Measurements from ENCODE around the gene ZMYM2. TPM values are rescaled to one million over a fixed set of nuclear protein-coding genes. Genes with fewer than 3 reads are reported as not detected.

Gene ZMYM2
- total and polyA plus RNA-seq, 2 of the 13 experiments (the other 11 are each of a cell fraction or from before 2014, with no cell fraction given) = 22.4 to 40.8 TPM

GRCh38 chr13:20044086-20044485 lies 85.6 kb downstream of the ZMYM2 start:
- Histone ChIP-seq H3K79me2 (ENCODE audit: insufficient read depth, low read length) (peaks cover under 1% of the 10 kb centered on the region), H3K4me3 (replicated peaks in 1 of 3; ENCODE audit: insufficient read depth in 1 of 3, low read depth in 2 of 3, low read length in 3 of 3) (no peak overlapping the region), H3K9ac (ENCODE audit: insufficient read depth, low read depth, low read length) (no peak overlapping the region), H2AFZ (ENCODE audit: low read length) (no peak overlapping the region), H3K9me3 (ENCODE audit: low read length) (no peaks in the 10 kb centered on the region), H4K20me1 (ENCODE audit: insufficient read depth, low read length) (peaks cover 3% of the 10 kb centered on the region; the same call in 1 of the 2 replicates), H3K27me3 (ENCODE audit: control insufficient read depth in 1 of 2, insufficient read depth in 2 of 2, low read length in 2 of 2) (no peaks in the 10 kb centered on the region), H3K27ac (ENCODE audit: extremely low read length, insufficient read depth, low read length) (no peak overlapping the region), H3K4me1 (ENCODE audit: insufficient read depth, low read length) (no peaks in the 10 kb centered on the region), H3K36me3 (replicated peaks in 1 of 2; ENCODE audit: control insufficient read depth in 1 of 2, insufficient read depth in 2 of 2, low read length in 2 of 2) (peaks cover 9 to 34% of the 10 kb centered on the region in 2 experiments), H3K4me2 (ENCODE audit: low read depth, low read length) (no peak overlapping the region)
- FAIRE-seq = no peak
- in situ Hi-C loops (cut with HindIII; ENCODE audit: extremely low pct_ligation_motif_present, low pct_unique_long_range_greater_than_20kb) = no loop called here
- no peak for DNase-seq (ENCODE audit: low spot score)
- ATAC-seq = no peak; the same call in 2 of the 3 replicates
- TF ChIP-seq TEAD3 (CRISPR knock-in tag; optimal IDR thresholded peaks at IDR 0.05; ENCODE audit: borderline replicate concordance) (no peak), ZNF570 (CRISPR knock-in tag; IDR thresholded peaks at IDR 0.05; ENCODE audit: borderline replicate concordance) (no peak), IKZF1 (IDR thresholded peaks at IDR 0.05) (no peak), ATF7-NPFF (CRISPR knock-in tag; IDR thresholded peaks at IDR 0.05; ENCODE audit: low read depth) (no peak), TRIM24 (CRISPR knock-in tag; IDR thresholded peaks at IDR 0.05) (no peak), ZFP36L2 (CRISPR knock-in tag; IDR thresholded peaks at IDR 0.05) (no peak), HNRNPL (IDR thresholded peaks at IDR 0.05; ENCODE audit: low read depth, low read length) (no peak), ZNF234 (CRISPR knock-in tag; conservative IDR thresholded peaks at IDR 0.05) (no peak), ARID2 (CRISPR knock-in tag; IDR thresholded peaks at IDR 0.05; ENCODE audit: borderline replicate concordance) (no peak)
- TF ChIP-seq, protein P1, sequence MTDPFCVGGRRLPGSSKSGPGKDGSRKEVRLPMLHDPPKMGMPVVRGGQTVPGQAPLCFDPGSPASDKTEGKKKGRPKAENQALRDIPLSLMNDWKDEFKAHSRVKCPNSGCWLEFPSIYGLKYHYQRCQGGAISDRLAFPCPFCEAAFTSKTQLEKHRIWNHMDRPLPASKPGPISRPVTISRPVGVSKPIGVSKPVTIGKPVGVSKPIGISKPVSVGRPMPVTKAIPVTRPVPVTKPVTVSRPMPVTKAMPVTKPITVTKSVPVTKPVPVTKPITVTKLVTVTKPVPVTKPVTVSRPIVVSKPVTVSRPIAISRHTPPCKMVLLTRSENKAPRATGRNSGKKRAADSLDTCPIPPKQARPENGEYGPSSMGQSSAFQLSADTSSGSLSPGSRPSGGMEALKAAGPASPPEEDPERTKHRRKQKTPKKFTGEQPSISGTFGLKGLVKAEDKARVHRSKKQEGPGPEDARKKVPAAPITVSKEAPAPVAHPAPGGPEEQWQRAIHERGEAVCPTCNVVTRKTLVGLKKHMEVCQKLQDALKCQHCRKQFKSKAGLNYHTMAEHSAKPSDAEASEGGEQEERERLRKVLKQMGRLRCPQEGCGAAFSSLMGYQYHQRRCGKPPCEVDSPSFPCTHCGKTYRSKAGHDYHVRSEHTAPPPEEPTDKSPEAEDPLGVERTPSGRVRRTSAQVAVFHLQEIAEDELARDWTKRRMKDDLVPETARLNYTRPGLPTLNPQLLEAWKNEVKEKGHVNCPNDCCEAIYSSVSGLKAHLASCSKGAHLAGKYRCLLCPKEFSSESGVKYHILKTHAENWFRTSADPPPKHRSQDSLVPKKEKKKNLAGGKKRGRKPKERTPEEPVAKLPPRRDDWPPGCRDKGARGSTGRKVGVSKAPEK (CRISPR knock-in tag; IDR thresholded peaks at IDR 0.05; ENCODE audit: borderline replicate concordance) = no peak
- TF ChIP-seq, protein P2, sequence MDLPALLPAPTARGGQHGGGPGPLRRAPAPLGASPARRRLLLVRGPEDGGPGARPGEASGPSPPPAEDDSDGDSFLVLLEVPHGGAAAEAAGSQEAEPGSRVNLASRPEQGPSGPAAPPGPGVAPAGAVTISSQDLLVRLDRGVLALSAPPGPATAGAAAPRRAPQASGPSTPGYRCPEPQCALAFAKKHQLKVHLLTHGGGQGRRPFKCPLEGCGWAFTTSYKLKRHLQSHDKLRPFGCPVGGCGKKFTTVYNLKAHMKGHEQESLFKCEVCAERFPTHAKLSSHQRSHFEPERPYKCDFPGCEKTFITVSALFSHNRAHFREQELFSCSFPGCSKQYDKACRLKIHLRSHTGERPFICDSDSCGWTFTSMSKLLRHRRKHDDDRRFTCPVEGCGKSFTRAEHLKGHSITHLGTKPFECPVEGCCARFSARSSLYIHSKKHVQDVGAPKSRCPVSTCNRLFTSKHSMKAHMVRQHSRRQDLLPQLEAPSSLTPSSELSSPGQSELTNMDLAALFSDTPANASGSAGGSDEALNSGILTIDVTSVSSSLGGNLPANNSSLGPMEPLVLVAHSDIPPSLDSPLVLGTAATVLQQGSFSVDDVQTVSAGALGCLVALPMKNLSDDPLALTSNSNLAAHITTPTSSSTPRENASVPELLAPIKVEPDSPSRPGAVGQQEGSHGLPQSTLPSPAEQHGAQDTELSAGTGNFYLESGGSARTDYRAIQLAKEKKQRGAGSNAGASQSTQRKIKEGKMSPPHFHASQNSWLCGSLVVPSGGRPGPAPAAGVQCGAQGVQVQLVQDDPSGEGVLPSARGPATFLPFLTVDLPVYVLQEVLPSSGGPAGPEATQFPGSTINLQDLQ (CRISPR knock-in tag; IDR thresholded peaks at IDR 0.05) = no peak
- intact Hi-C loops (cut with micrococcal nuclease; ENCODE audit: unreplicated experiment) = no loop called here
- WGBS (ENCODE audit: low lambda C conversion rate) = 100% methylated on average over 1 of the region's 1 CpG
- no TSS peak for BruUV-seq (replicated peaks)
- POLR2A ChIA-PET = no interaction called here
- CTCF ChIA-PET (ENCODE audit: low intra/inter-chr PET ratio, low total read pairs) = no interaction called here
